NCI-H1092 treated with DMSO at 0.1 percent for 48 hours (cell line): Measurements from ENCODE around the gene ACSL4.
"Not testable (repeated sequence)": the region's sequence is repeated elsewhere in the genome, so short reads cannot be mapped to it uniquely, and the experiment has no call there.

Source experiments
- DNase-seq: peaks from one replicate; lab custom pipeline; 2025; lab: John Stamatoyannopoulos, UW

Gene ACSL4

DNA sequence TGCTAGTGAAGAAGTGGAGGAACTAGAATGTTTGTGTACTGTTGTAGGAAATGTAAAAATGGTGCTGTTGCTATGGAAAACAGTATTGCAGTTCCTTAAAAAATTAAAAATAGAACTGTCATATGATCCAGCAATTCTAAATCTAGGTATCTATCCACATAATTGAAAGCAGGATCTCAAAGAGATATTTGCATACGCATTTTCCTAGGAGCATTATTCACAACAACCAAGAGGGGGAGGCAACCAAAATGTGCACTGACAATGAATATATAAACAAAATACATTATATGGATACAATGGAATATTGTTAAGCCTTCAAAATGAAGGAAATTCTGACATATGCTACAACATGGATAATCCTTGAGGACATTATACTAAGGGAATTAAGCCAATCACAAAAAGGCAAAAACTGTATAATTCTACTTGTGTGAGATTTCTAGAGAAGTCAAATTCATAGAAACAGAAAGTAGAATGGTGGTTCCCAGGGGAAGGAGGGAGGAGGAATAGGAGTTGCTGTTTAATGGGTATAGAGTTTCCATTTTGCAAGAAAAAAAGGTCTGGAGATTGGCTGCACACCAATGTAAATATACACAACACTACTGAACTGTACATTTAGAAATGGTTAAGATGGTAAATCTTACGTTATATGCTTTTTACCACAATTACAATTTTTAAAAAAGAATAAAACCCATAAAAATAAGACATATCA lies 72.5 kb downstream of the ACSL4 start:
- no peak for DNase-seq

DNA sequence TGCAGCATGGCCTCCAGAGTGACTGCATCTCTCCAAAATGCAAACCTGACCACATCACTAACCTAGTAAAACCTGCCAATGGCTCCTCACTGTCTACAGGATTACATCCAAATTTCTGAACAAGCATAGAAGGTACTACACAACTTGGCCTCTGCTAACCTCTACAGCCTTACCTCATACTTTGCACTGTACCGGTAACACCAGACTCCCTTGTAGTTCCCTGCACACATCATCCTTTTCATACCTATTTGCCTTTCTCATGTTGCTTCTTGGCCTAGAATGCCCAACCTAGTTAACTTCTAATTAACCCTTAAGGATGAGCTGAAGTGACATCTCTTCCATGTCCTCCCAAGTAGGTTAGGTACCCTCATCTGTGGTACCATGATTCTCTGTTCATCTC lies 74.7 kb downstream of the ACSL4 start:
- no peak for DNase-seq

DNA sequence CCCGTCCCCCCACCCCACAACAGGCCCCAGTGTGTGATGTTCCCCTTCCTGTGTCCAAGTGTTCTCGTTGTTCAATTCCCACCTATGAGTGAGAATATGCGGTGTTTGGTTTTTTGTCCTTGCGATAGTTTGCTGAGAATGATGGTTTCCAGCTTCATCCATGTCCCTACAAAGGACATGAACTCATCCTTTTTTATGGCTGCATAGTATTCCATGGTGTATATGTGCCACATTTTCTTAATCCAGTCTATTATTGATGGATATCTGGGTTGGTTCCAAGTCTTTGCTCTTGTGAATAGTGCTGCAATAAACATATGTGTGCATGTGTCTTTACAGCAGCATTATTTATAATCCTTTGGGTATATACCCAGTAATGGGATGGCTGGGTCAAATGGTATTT lies 75.7 kb downstream of the ACSL4 start:
- not testable (repeated sequence) for DNase-seq

DNA sequence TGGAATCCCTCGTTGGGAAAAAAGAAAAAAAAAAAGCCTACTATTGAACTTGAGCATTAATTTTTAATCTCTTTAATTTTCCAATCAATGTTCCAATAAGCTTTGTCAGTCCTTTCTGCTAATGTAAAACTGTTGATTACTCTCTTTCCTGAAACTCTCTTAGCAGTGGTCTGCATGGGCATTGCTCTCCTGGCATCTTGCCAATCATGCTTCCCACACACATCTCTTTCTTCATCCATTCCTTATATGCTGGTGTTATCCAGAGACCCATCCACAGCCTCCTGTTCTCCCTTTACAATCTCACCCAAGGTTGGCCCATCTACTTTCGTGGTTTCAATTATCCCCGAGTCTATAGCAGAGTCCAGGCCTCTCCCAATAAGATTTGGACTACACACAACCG lies 76.3 kb downstream of the ACSL4 start:
- no peak for DNase-seq

DNA sequence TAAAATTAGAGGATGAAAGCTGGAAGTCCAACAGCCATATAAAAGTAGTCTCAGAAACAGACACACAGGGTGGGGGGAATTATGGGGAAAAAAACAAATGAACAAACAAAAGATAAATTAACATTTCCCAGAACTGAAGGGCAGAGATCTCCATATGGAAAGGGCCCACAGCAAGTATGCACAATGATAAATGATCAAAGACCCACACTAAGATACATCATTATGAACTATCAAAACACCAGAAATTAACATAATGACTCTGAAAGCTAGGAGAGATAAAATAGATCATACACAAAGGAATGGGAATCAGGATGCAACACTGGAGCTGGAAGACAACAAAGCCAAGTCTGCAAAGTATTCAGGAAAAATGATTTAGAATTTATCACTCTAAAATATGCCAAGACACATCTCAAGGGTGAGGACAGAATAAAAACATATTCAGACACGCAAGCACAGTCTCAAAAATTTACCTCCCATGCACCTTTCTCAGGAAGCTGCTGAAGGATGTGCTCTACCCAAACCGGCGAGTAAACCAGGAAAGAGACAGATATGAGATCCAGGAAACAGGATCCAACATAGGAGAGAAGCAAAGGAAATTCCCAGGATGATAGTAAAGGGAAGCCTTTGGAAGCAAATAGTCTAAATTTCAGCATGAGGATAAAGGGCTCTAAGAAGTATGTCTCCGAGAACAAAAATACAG lies 77.4 kb downstream of the ACSL4 start:
- DNase-seq, result no peak

DNA sequence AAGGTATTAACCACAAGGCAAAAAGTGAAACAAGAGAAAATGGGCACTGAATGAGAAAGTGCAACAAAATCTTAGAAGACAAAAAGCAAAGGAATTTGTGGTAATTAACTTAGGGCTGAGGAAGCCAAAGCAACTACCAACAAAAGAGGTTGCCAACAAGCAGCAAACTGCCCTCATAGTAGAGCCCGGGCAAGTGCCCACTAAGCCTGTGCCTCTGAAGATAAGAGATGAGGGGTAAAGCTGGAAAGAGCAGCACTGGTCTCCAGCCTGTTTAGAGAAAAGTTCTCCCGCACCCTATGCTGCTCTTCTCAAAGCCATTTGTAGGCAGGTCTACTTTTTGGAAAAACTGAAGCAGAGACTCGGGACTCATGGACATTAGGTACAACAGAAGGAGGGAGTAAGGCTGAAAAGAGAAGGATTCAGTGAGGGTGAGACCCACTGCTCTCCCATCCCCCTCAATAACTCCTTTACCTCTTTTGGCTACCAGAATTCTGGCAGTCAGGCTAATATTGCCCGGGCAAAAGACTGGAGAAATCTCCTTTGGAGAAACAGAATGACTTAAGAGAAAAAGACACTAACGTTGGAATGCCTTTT lies 78.4 kb downstream of the ACSL4 start:
- no peak for DNase-seq

DNA sequence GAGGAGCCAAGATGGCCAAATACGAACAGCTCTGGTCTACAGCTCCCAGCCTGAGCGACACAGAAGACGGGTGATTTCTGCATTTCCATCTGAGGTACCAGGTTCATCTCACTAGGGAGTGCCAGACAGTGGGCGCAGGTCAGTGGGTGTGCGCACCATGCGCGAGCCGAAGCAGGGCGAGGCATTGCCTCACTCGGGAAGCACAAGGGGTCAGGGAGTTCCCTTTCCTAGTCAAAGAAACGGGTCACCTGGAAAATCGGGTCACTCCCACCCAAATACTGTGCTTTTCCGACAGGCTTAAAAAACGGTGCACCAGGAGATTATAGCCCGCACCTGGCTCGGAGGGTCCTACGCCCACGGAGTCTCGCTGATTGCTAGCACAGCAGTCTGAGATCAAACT lies 88.4 kb downstream of the ACSL4 start:
- DNase-seq, result not testable (repeated sequence)

DNA sequence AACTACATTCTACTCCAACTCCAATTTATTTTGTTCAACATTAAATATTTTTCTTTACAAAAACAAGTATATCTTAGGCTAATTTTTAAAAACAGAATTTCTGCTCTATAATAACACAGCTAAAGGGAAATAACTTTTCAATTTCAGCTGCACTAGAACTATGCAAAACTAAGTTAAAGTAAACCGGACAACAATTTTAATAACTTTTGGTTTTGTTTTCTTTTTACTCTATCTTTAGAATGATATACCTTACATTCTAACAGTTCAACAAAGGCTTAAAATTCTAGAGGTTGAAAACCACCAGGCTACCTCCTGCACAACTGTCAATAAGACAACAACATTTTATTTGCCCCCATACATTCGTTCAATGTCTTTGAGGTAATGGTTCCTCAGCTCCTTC lies 89.4 kb downstream of the ACSL4 start:
- no peak for DNase-seq

DNA sequence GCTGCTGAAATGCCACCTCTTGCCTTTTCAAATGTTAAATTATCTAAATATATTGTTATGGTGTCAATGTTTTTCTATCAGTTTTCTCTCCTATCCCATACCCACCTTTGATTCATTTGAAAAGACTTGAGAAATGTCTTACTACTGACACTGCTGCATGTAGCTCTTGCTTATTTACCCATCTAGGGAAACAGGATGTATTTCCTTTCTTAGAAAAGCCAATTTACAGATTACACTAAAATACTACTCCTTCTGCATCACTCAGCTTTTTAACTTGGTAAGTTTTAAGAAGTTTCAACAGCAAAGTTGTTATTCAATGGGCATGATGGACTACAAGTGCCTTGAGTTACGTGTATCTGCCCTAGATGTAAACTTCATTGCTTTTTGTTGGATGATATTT lies 94.9 kb downstream of the ACSL4 start:
- DNase-seq, result no peak

DNA sequence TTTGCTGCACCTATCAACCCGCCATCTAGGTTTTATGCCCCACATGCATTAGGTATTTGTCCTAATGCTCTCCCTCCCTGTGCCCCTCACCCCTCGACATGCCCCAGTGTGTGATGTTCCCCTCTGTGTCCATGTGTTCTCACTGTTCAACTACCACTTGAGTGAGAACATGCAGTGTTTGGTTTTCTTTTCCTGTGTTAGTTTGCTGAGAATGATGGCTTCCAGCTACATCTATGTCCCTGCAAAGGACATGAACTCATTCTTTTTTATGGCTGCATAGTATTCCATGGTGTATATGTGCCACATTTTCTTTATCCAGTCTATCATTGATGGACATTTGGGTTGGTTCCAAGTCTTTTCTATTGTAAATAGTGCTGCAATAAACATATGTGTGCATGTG lies 95.6 kb downstream of the ACSL4 start:
- not testable (repeated sequence) for DNase-seq

DNA sequence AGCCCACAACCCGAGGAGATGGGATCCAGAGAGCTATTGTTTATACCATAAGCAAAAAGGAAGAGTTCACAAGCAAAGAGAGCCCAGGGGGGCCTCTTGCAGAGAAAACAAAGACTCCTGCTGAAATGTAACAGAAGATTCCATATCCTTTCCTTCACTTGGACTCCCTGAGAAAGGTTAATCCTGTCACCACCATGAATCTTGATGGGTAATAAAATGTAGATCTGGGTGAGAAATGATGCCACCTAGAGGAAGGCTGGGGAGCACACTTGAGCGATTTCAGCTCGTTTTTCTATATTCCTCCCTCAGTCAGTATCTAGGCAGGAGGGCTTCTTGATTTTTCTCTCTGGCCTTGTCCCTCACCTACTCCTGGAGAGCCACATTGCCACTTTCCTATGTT lies 97.9 kb downstream of the ACSL4 start:
- no peak for DNase-seq

DNA sequence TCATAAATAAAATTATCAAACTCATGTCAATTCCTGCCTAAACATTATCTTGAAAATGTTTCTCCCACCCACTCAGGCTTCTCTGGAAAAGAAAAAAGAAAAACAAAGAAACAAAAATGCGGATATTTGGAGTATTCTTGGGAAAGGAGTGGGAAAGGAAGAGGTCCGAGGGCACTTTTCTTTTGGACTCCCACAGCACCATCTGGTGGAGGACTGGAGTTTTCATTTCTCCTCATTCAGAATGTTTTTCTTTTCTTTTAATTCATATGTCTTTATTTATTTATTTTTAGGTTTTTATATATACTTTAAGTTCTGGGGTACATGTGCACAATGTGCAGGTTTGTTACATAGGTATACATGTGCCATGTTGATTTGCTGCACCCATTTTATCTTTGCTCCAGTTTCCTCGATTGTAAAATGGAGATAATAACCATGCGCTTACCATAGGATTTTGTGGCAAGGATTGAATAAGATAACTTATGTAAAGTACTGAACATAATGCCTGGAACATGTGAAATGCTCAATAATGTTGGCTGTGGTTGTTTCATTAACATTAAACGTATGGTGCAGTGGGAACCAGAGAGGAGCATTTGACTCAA lies 100.1 kb downstream of the ACSL4 start:
- DNase-seq, result peak; percentile 3

DNA sequence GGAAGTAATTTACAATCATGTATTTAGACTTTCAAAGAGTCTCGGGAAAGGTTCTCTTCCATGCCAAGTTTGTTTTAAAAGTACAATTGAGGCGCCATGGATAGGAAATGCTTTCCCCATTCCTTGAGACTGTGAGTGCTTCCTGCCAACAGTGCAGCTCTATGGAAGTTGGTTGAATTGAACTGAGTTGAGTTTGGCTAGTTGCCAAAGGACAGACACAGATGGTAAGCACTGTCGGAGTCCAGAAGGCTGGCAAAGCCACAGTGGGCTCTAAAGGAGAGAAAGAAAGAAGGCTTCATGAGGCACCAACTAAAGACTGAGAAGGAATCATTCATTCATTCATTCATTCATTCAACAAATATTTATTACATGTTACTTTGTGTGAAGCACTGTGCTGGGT lies 103.7 kb downstream of the ACSL4 start:
- DNase-seq, result peak; percentile 9

DNA sequence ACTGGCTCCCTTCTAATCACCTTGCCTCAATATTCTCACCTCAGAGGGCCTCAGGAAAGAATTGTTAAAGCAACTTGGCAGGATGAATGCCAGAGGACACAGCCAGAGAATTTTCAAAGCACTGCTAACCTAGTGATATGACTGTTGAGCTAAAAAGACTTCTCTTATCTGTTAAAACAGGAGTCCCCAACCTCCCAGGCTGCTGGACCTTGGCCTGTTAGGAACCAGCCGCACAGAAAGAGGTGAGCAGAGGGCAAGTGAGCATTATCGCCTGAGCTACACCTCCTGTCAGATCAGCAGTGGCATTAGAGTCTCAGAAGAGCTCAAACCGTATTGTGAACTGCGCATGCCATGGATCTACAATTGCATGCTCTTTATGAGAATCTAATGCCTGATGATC lies 106.4 kb downstream of the ACSL4 start:
- DNase-seq, result no peak

DNA sequence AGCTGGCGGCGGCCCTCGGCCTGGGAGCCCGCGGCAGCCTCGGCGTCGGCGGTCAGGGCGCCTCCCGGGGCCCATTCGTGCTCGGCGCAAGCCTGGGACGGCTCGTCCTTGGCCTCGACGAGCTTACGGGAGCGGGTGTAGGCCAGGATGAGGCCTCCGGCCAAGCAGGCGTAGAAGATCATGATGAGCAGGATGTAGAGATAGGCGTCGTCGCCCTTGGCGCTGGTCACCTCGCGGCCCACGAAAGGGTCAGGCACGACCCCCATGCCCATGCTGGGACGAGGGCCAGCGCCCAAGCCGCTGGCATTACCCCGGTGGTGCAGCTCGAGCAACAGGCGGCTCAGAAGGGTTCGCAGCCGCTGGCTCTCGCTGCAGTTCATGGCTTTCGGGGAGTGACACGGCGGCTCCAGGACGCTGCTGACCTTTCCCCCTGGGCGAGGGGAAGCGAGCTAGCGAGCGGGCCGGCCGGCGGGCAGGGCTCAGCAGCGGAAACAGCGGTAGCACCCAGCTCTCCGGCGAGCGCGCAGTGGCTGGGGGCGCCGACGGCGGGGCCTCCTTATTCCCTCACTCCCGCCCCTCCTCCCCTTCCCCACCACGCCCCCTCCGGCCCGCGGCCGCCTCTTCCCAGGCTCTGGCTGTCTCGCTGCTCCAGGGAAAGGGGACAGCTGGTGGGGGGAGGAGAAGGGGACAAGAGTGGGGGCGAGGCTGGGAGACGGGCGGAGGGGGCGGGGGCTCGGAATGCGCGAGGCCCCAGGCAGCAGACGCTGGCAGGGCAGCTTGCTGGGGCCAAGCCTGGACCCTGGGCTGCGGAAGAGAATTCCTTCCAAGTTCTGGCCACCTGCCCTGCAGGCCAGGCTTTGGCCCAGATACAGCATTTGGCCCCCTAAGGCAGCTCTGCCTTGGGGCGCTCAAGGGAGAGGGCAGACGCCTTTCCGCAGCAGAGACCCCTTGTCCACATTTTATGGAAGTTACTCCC lies 108.1 kb downstream of the ACSL4 start, which contains the start of gene KCNE5:
Gene KCNE5, minus strand, starts transcription at position 532 of the 976 bp plus-strand sequence. Its CDS starts 152 bp downstream, at position 380.
- no peak for DNase-seq

DNA sequence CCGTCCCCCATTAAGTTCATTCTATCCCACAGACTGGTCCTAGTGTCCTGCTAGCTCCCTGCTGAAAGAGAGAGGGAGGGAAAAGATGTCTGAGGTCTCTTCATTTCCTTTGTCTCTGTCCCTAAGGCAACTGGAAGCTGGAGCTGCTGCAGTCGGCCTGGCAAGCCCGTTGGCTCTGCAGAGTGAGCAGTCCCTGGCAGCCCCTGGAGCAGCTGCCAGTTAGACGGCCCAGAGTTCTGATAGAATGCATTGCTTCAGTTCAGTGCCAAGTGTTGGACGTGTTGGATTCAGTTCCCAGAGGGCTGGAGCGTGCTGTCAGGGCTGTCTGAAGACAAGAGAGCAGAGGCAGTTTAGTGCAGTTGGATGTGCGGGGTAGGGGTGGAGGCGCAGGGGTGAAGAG lies 109.1 kb downstream of the ACSL4 start:
- DNase-seq, result no peak

DNA sequence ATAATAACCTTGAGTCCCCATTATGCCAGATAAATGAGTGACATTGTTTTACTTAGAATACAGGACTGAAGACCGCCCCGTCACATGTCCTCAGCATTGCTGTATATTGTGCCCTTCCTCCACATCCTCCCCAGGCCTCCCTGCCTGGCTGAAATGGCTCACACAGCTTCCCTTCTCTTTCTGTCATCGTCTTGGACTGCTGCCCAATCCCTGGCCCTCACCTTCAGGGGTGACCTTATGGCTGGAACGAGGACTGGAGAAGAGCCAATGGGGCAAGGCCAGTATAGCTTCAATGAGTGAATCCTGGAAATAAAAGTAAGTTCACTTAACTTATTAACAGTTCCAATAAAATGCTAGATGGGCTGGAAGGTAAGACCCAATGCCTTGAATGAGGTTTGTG lies 110.8 kb downstream of the ACSL4 start:
- no peak for DNase-seq

DNA sequence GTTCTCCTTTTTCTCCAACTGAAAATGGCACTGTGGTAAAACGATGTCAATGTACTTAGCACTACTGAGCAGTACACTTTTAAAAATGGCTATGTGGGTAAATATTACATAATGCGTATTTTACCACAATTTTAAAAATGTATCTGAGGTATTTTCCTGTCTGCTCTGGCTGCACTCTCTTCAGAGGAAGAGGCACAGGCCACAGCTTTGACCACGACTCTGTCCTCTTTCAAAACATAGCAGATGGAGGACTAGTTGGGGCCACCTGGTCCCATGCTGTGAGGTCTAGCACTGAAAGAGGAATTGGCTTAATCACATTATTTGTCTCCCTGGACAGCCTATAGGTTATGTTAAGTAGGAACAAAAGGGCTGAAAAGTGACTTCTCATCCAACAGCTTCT lies 113.3 kb downstream of the ACSL4 start:
- DNase-seq, result no peak

DNA sequence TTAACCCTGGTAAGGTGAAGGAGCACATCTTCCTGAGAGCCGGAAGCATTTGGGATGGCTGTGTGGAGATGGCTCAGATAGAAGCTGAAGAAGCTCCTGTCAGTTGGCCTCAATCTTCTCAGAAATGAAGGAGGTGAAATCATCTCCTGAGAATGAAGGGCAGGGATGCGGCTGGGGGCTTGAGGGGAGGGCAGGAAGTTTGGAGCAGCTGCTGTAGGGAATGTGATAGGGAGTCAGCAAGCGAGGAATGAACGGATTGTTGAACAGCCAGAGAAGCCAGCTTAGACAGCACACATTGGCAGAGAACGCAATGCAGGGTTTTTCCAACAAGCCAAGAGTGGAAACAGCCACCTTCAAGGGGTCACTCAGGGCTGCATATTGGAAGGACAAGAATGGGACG lies 118.1 kb downstream of the ACSL4 start:
- DNase-seq, result no peak

DNA sequence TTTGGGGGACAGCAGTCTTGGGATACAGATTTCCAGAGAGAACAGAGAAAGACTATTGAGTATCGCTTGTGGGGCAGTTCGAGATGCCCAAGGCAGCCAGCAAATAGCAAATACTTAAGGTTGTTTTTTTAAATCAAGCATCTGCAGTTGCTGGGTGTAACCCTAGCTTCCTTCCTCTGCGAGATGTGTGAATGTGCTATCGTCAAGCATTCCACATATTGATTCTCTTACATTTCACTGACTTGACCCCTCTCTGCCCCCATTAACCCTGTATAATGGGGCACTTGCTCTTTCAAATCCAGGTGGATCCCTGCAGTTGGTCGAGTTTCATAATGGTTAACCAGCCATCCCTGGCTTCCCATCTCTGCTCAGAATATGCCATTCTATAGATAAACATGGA lies 131.6 kb downstream of the ACSL4 start:
- no peak for DNase-seq

DNA sequence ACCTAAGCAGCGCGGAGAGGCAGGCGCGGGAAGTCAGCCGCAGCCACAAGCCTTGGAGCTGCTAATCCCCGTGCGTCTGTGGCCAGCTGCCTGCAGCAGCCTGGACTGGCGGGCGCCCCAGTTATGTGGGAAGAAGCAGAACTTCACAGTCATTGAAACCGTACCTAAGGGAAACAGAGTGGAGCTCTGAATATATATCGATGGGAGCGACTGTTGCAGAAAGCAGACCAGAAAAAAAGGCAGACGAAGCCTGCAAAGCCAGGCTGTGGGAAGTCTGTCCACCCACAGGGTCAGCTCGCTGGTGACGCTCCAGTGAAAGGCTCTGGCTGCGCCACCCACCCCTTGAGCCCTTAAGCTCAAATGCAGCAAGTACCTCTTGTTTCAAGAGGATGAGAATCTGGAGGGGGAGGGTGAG lies 132.8 kb downstream of the ACSL4 start:
- DNase-seq, result peak; percentile 2

DNA sequence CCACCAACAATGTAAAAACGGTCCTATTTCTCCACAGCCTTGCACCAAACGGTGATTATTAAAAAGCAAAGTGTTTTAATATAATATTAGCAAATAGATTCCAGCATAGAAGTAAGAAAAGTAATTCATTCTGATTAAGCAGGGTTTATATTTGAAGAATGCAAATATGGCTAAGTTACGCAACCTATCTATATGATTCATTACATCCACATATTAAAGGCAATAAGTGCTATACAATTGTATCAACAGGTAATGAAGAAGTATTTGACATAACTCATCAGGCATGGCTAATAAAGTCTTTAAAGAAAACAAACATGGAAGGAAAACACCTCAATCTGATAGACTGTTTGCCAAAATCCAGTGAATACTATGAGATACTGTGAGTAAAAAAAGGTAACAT lies 137.0 kb downstream of the ACSL4 start:
- DNase-seq, result no peak
